ENCODE measurements around the gene UQCC2.

Gene UQCC2

GRCh38 chr6:33707771-33708170, 3.7 kb downstream of the UQCC2 start:
- DNase-seq (ENCODE audit: low read depth in 2 of 2), result no peak

- no peak for DNase-seq (ENCODE audit: low read depth in 2 of 2)
Observed at GRCh38 chr6:33705955-33706725, 5.4 kb downstream of the UQCC2 start.

DNA sequence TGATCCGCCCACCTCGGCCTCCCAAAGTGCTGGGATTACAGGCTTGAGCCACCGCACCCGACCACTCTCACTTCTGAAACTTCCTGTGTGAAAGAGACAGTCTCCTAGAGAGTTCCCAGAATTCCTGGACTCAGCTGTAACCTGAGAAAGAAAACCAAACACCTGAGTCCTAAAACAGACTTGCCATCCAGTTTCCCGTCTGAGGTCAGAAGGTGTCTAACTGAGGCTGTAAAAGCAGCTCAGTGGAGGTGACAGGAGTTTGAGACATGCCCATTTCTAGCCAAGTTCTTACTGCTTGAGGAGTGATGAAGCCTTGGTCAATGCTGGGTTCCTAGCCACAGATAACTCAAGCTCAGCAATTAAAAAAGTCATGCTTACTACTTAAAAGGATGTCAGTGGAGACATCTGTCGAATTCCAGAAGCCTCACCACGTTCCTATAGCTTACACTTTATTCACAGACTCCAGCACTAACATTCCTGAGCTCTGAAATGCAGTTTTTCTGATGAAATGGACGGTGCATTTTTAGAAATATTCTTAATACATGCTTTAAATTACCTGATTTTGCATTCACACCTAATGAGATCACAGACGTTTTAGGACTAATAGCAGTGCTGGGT, 6.1 kb downstream of the UQCC2 start:
- no peak for DNase-seq (ENCODE audit: low read depth in 2 of 2)

- no peak for DNase-seq (ENCODE audit: low read depth in 2 of 2)
Observed at GRCh38 chr6:33704215-33705066, 7.1 kb downstream of the UQCC2 start.

DNA sequence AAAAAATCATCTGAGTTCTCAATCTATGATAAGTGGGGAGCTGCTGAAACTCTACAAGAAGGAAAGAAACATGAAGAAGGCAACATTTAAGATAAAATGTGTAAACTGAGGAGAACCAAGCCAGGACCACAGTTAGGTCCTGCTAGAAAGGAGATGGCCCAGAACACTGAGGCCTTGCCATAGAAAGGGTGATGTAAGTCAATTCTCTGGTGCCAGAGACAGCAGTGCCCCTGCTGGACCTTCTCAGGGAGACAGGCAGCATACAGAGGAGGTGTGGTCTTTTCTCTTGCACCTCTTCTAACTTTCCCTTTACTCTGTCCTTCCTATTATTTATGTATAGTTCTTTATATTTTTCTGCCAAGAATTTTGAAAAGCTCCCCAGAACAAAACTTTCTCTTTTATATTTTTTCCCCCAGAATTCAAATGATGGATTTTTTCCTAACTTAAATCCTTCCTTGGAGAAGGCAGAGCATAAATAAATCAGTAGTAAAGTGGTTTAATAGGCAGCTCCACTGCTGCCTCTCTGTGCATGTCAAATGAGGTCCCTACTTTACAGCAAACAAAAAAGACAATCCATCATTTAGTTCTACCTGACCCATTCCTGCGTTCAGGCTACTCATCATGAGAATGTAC, 9.0 kb downstream of the UQCC2 start:
- DNase-seq (ENCODE audit: low read depth in 2 of 2), result no peak

GRCh38 chr6:33700391-33701050, 11.0 kb downstream of the UQCC2 start:
- DNase-seq (ENCODE audit: low read depth in 2 of 2), result peak; percentile 56 to 59

GRCh38 chr6:33699739-33700138, 11.8 kb downstream of the UQCC2 start:
- no peak for DNase-seq (ENCODE audit: low read depth in 2 of 2)

GRCh38 chr6:33699131-33699530, 12.4 kb downstream of the UQCC2 start:
- no peak for DNase-seq (ENCODE audit: low read depth in 2 of 2)

DNA sequence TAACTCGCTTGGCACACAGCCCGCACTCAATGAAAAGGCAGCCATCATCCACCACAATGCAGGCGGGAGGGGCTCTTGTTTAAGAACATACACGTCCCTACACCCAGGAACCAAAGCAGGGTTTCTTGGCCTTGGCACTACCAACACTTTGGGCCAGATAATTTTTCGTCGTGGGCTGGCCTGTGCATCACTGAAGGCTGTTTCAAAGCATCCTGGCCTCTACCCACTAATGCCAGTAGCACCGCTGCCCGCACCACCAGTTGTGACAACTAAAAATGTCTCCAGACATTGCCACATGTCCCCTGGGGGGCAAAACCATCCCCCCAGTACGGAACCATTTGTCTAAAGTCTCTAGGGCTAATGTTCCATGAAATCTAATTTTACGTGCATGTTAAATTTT, 13.0 kb downstream of the UQCC2 start:
- DNase-seq (ENCODE audit: low read depth in 2 of 2), result no peak

GRCh38 chr6:33697845-33698244, 13.7 kb downstream of the UQCC2 start:
- DNase-seq (ENCODE audit: low read depth in 2 of 2), result no peak

DNA sequence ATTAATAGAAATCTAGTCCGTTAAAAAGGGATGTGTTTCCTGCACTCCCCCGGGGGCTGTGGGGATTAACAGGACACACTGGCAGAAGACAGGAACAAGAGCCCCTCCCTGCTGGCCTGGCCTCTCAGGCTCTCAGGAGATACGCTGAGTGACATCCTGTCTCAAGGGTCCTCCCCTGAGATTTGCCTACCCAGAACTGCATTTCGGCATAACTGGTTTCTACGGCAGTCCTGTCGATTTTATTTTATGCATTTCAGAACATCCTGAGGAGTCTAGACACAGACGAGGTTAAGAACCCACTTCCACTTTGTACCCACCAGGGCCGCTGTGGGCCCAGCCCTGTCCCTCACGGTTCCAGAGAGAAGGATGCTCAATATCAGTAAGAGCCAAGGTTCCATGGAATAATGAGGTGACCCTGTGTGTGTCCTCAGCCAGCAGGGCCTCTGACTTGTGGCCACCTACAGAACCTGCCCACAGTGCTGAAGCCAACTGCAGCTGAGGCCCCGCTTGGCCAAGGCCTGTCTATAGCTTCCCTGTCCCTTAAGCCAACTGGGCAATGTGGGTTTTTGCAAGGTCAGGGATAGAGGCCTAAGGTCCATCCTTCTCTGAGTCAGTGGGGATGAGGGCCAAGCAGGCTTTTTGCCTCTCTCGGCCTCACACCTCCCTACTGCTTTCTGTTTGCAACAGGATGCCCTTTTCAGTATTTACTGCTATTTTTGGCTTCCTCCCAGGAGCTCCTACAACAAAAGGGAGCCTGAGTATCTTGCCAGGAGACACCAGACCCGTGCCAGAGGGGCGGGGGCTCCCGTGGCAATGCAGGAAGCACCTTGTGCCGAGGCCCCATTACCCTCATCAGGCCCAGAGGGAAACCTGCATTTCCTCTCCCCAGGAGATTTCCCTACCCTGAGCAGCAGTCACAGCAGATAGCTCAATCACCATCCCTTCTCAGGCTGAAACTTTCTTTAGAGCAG, 14.7 kb downstream of the UQCC2 start:
- DNase-seq (ENCODE audit: low read depth in 2 of 2), result no peak

GRCh38 chr6:33696076-33696475, 15.4 kb downstream of the UQCC2 start:
- no peak for DNase-seq (ENCODE audit: low read depth in 2 of 2)

- no peak for DNase-seq (ENCODE audit: low read depth in 2 of 2)
Observed at GRCh38 chr6:33695451-33695887, 16.0 kb downstream of the UQCC2 start.

GRCh38 chr6:33694977-33695376, 16.5 kb downstream of the UQCC2 start:
- no peak for DNase-seq (ENCODE audit: low read depth in 2 of 2)

GRCh38 chr6:33694401-33694931, 17.0 kb downstream of the UQCC2 start:
- peak; percentile 44 to 59 for DNase-seq (ENCODE audit: low read depth in 2 of 2)

DNA sequence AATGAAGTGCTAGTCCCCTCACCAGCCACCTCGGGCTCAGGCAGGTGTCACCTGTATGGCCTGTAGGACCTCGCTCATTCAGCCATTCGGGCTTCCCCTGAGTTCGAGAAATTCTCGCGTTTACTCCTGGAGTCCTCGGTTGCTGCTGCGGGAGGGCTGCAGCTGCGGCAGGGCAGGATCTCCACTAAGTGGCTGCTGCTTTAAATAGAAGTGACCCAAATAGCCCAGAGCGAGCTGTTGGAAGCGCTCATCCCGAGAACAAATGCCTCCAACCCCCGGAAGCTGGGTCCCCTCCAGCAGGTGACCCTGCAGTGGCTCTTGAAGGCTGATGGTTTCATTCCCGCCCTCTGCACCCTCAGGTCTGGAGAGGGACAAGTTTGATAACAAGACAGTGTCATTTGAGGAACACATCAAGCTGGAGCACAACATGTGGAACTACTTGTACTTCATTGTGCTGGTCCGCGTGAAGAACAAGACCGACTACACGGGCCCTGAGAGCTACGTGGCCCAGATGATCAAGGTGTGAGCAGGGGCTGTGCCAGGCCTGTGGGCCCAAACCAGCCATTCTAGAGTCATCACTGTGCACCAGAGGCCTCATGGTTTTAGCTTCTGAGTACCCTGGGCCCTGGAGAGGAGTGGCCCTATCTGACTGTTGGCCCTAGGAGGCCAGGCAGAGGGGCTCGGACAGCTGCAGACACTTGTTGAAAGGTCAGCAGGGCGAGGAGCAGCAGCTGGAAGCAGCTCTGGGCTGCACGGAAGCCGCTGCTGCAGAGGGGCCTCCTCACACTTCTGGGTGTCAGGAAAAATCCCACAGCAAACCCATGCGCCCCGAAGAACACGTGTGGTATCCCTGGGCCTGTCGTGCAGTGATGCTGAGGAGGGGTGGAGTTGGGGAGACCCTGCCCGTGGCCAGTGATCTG, 18.1 kb downstream of the UQCC2 start:
- no peak for DNase-seq (ENCODE audit: low read depth in 2 of 2)

DNA sequence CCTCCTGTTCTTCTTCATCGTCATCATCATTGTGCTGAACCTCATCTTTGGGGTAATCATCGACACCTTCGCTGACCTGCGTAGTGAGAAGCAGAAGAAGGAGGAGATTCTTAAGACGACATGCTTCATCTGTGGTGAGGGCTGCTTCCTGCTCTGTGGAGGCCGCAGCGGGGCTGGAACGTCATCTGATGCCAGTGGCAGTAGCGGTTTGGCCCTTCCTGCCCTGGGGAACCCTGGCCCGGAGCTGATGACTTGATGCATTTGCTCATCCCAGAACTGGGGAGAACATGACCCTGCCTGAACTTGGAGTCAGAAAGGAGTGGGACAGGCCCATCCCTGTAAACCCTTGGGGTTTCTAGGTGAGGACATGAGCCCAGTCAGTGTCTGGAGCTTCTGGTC, 18.7 kb downstream of the UQCC2 start:
- DNase-seq (ENCODE audit: low read depth in 2 of 2), result peak in 1 of 2 donors; percentile 47

- DNase-seq (ENCODE audit: low read depth in 2 of 2), result no peak
Observed at GRCh38 chr6:33692078-33692759, 19.3 kb downstream of the UQCC2 start.

Data from activated CD4-positive, alpha-beta T cell treated with anti-CD3 and anti-CD28 coated beads for 24 hours (primary cell).